ENCODE measurements around the gene MACROD2. TPM values are rescaled to one million over a fixed set of nuclear protein-coding genes. Genes with fewer than 3 reads are reported as not detected.

Gene MACROD2
- polyA plus RNA-seq, 2 of the 4 experiments (the other 2 are of a cell fraction): 0.96 to 1.3 TPM

DNA sequence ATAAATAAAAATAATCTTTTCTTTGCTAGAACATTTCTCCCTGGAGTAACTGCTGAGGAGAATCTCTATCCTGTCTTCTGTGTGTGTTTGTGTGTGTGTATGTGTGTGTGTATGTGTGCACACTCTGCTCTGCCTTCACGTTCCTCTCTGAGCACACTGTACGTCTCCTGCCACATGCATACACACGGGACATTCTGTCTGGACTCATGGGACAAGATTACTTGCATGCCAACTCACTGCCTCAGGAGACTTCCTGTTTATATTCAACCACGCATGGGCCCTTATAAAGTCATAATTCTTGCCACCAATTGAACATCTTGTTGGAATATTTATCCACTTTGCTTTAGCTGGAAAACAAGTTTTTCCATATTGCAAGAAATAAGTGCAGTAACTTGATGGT is 1647.4 kb downstream of the MACROD2 start:
- no peak overlapping the region for H3K4me3 ChIP-seq
- ATAC-seq: no peak
- ChIA-PET POLR2A (no interaction called here), CTCF (no interaction called here)
- no peak for TF ChIP-seq NR3C1 (IDR thresholded peaks at IDR 0.05)
- no peak for TF ChIP-seq ATOH8 (CRISPR knock-in tag; IDR thresholded peaks at IDR 0.05; ENCODE audit: low read depth)
- TF ChIP-seq BCL3 (IDR thresholded peaks at IDR 0.05): no peak
- no peaks in the 10 kb centered on the region for H3K4me1 ChIP-seq
- no peak overlapping the region for H3K27ac ChIP-seq
- no peak for DNase-seq (ENCODE audit: low read depth in 1 of 2, low spot score in 1 of 2)
- no peaks in the 10 kb centered on the region for H3K9me3 ChIP-seq
- H3K4me2 ChIP-seq: no peak overlapping the region
- 14% methylated on average over 4 of the region's 4 CpGs for WGBS (ENCODE audit: missing lambda C conversion rate)
- no peak for FAIRE-seq

DNA sequence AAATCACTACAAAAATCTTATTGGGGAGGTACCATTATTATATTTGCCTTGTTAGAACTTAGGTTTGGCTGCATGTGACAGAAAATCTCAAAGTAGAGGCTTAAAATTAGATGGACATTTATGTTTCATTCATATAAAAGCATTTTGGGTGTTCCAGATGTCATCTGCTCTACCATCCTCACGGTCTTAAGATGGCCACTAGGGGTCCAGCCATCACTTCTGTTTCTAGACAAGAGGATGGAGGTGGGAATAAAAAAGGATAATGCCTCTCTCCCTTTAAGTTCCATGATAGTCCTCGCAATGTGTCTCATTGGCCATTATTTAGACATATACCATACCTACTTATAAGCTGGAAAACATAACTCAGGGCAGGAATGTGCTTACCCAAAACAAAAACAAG is 1648.4 kb downstream of the MACROD2 start:
- ChIA-PET CTCF (interaction anchor here (1.3 kb wide), 1 partner anchor 11 kb away, joined by 3 read pairs; no protein-coding TSS in a partner anchor), POLR2A (no interaction called here)
- no peaks in the 10 kb centered on the region; the same call in 2 of the 3 replicates for H3K9me3 ChIP-seq
- H3K4me1 ChIP-seq: no peaks in the 10 kb centered on the region
- WGBS (ENCODE audit: missing lambda C conversion rate): 4% methylated on average over 2 of the region's 2 CpGs
- H3K4me2 ChIP-seq: no peak overlapping the region
- TF ChIP-seq RAD21 (conservative IDR thresholded peaks at IDR 0.05 in 1 of 2, IDR thresholded peaks at IDR 0.05 in 1 of 2): peak in 1 of 2 experiments; percentile 20; a peak in 1 of 5 replicates
- TF ChIP-seq, protein P1, sequence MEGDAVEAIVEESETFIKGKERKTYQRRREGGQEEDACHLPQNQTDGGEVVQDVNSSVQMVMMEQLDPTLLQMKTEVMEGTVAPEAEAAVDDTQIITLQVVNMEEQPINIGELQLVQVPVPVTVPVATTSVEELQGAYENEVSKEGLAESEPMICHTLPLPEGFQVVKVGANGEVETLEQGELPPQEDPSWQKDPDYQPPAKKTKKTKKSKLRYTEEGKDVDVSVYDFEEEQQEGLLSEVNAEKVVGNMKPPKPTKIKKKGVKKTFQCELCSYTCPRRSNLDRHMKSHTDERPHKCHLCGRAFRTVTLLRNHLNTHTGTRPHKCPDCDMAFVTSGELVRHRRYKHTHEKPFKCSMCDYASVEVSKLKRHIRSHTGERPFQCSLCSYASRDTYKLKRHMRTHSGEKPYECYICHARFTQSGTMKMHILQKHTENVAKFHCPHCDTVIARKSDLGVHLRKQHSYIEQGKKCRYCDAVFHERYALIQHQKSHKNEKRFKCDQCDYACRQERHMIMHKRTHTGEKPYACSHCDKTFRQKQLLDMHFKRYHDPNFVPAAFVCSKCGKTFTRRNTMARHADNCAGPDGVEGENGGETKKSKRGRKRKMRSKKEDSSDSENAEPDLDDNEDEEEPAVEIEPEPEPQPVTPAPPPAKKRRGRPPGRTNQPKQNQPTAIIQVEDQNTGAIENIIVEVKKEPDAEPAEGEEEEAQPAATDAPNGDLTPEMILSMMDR (IDR thresholded peaks at IDR 0.05): peak; percentile 22; the same call in 1 of the 3 replicates
- TF ChIP-seq, protein P2, sequence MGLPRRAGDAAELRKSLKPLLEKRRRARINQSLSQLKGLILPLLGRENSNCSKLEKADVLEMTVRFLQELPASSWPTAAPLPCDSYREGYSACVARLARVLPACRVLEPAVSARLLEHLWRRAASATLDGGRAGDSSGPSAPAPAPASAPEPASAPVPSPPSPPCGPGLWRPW (IDR thresholded peaks at IDR 0.05): no peak
- DNase-seq (ENCODE audit: low read depth in 1 of 2, low spot score in 1 of 2) (peak; percentile 16 to 37), ATAC-seq (peak in 1 of 2 experiments; percentile 66; a peak in 2 of 6 replicates), FAIRE-seq (no peak)
- H3K27ac ChIP-seq: no peak overlapping the region
- H3K4me3 ChIP-seq: no peak overlapping the region

DNA sequence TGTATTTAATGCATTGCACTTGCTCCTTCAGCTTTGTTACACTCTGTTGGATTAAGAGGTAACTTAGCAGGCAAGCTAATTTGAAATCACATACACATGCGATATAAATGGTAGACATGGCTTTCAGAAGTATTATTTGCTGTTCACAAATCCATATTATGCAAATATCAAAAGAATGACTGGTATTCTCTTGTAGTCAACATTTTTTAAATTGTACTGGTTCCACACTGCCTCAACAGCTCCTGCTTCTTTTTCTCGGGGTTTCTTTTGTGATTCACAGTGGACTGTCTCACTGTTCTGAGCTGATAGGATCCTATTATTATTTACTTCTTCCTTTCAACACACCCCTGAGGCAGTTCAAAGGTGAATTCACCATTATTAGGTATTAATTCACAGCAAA is 1650.5 kb downstream of the MACROD2 start:
- no peak overlapping the region for H3K4me2 ChIP-seq
- H3K4me1 ChIP-seq: no peaks in the 10 kb centered on the region
- POLR2A ChIA-PET: no interaction called here
- no peak overlapping the region for H3K4me3 ChIP-seq
- no peak overlapping the region for H3K27ac ChIP-seq
- DNase-seq (ENCODE audit: low read depth in 1 of 2, low spot score in 1 of 2): no peak
- H3K9me3 ChIP-seq: no peaks in the 10 kb centered on the region; the same call in 2 of the 3 replicates
- FAIRE-seq: no peak
- CTCF ChIA-PET: interaction anchor here (0.9 to 1.0 kb wide), 2 partner anchors 9 to 11 kb away, joined by 3 read pairs; no protein-coding TSS in a partner anchor
- TF ChIP-seq RAD21 (conservative IDR thresholded peaks at IDR 0.05 in 1 of 2, IDR thresholded peaks at IDR 0.05 in 1 of 2) (no peak), FOSB (CRISPR knock-in tag; IDR thresholded peaks at IDR 0.05) (no peak), NFE2L2 (conservative IDR thresholded peaks at IDR 0.05; ENCODE audit: low read length) (no peak), EP300 (IDR thresholded peaks at IDR 0.05) (no peak), JUN (IDR thresholded peaks at IDR 0.05) (no peak), FOSL2 (IDR thresholded peaks at IDR 0.05) (no peak), FOSL2 (CRISPR knock-in tag; IDR thresholded peaks at IDR 0.05) (no peak), EHF (CRISPR knock-in tag; IDR thresholded peaks at IDR 0.05) (no peak), MAFK (IDR thresholded peaks at IDR 0.05; ENCODE audit: partially characterized antibody) (no peak), BHLHE40 (IDR thresholded peaks at IDR 0.05; ENCODE audit: low read depth, low read length) (no peak), KDM5A (IDR thresholded peaks at IDR 0.05) (no peak), RNF2 (IDR thresholded peaks at IDR 0.05; ENCODE audit: borderline replicate concordance, low read depth) (no peak), HMGXB4 (CRISPR knock-in tag; IDR thresholded peaks at IDR 0.05; ENCODE audit: borderline replicate concordance) (no peak), POLR2AphosphoS2 (conservative IDR thresholded peaks at IDR 0.05; ENCODE audit: low read length) (no peak), JUNB (IDR thresholded peaks at IDR 0.05) (no peak), CEBPB (IDR thresholded peaks at IDR 0.05) (no peak), RFX5 (IDR thresholded peaks at IDR 0.05) (no peak)
- TF ChIP-seq, protein P3, sequence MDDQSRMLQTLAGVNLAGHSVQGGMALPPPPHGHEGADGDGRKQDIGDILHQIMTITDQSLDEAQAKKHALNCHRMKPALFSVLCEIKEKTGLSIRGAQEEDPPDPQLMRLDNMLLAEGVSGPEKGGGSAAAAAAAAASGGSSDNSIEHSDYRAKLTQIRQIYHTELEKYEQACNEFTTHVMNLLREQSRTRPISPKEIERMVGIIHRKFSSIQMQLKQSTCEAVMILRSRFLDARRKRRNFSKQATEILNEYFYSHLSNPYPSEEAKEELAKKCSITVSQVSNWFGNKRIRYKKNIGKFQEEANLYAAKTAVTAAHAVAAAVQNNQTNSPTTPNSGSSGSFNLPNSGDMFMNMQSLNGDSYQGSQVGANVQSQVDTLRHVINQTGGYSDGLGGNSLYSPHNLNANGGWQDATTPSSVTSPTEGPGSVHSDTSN (IDR thresholded peaks at IDR 0.05): no peak
- TF ChIP-seq, protein P4, sequence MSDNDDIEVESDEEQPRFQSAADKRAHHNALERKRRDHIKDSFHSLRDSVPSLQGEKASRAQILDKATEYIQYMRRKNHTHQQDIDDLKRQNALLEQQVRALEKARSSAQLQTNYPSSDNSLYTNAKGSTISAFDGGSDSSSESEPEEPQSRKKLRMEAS (IDR thresholded peaks at IDR 0.05): no peak
- TF ChIP-seq, protein P5, sequence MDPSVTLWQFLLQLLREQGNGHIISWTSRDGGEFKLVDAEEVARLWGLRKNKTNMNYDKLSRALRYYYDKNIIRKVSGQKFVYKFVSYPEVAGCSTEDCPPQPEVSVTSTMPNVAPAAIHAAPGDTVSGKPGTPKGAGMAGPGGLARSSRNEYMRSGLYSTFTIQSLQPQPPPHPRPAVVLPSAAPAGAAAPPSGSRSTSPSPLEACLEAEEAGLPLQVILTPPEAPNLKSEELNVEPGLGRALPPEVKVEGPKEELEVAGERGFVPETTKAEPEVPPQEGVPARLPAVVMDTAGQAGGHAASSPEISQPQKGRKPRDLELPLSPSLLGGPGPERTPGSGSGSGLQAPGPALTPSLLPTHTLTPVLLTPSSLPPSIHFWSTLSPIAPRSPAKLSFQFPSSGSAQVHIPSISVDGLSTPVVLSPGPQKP (IDR thresholded peaks at IDR 0.05; ENCODE audit: low read depth, low read length): no peak
- 33% methylated on average over 2 of the region's 2 CpGs for WGBS (ENCODE audit: missing lambda C conversion rate)
- no peak for ATAC-seq

Measured in A549 (cell line).